ENCODE results near the gene CANX.

CANX gene

DNA sequence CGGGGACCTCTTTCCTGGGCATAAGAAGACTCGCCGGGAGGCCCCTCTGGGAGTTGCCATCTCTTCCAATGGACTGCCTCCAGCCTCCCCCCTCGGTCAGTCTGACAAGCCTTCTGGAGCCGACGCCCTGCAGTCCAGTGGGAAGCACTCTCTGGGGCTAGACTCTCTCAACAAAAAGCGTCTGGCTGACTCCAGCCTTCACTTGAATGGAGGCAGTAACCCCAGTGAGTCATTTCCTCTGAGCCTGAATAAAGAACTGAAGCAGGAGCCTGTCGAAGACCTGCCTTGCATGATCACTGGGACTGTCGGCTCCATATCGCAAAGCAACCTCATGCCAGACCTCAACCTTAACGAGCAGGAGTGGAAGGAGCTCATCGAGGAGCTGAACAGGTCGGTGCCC, 66.6 kb downstream of the CANX start:
- Mint-ChIP-seq H3K4me3 (no peak overlapping the region), H3K36me3 (ENCODE audit: low read depth) (peaks cover 46% of the 10 kb centered on the region), H3K4me1 (peaks cover 47% of the 10 kb centered on the region), H3K9me3 (no peaks in the 10 kb centered on the region), H3K27ac (peak overlapping the region; percentile 21 to 81 (median 63)), H3K27me3 (ENCODE audit: low read depth) (no peaks in the 10 kb centered on the region)
- TF ChIP-seq, protein P1, sequence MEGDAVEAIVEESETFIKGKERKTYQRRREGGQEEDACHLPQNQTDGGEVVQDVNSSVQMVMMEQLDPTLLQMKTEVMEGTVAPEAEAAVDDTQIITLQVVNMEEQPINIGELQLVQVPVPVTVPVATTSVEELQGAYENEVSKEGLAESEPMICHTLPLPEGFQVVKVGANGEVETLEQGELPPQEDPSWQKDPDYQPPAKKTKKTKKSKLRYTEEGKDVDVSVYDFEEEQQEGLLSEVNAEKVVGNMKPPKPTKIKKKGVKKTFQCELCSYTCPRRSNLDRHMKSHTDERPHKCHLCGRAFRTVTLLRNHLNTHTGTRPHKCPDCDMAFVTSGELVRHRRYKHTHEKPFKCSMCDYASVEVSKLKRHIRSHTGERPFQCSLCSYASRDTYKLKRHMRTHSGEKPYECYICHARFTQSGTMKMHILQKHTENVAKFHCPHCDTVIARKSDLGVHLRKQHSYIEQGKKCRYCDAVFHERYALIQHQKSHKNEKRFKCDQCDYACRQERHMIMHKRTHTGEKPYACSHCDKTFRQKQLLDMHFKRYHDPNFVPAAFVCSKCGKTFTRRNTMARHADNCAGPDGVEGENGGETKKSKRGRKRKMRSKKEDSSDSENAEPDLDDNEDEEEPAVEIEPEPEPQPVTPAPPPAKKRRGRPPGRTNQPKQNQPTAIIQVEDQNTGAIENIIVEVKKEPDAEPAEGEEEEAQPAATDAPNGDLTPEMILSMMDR (IDR thresholded peaks at IDR 0.05; ENCODE audit: unreplicated experiment in 3 of 3): no peak

DNA sequence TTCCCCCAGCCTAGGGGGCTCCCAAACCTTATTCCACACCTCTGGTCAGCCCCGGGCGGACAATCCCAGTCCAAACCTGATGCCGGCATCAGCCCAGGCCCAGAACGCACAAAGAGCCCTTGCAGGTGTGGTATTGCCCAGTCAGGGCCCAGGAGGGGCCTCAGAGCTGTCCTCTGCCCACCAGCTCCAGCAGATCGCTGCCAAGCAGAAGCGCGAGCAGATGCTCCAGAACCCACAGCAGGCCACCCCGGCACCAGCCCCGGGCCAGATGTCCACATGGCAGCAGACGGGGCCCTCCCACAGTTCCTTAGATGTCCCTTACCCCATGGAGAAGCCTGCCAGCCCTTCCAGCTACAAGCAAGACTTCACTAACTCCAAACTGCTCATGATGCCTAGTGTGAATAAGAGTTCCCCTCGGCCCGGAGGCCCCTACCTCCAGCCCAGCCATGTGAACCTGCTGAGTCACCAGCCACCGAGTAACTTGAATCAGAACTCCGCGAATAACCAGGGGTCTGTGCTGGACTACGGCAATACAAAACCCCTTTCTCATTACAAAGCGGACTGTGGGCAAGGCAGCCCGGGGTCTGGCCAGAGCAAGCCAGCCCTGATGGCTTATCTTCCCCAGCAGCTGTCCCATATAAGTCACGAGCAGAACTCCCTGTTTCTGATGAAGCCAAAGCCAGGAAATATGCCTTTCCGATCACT, 67.4 kb downstream of the CANX start:
- Mint-ChIP-seq H3K27ac (peak overlapping the region; percentile 65 to 92 (median 84)), H3K27me3 (ENCODE audit: low read depth) (no peaks in the 10 kb centered on the region), H3K36me3 (ENCODE audit: low read depth) (peaks cover 53% of the 10 kb centered on the region), H3K4me1 (peaks cover 43% of the 10 kb centered on the region), H3K4me3 (peak overlapping the region in 1 of 3 experiments; percentile 20), H3K9me3 (no peaks in the 10 kb centered on the region)
- TF ChIP-seq, protein P1 (IDR thresholded peaks at IDR 0.05; ENCODE audit: unreplicated experiment in 3 of 3): no peak

DNA sequence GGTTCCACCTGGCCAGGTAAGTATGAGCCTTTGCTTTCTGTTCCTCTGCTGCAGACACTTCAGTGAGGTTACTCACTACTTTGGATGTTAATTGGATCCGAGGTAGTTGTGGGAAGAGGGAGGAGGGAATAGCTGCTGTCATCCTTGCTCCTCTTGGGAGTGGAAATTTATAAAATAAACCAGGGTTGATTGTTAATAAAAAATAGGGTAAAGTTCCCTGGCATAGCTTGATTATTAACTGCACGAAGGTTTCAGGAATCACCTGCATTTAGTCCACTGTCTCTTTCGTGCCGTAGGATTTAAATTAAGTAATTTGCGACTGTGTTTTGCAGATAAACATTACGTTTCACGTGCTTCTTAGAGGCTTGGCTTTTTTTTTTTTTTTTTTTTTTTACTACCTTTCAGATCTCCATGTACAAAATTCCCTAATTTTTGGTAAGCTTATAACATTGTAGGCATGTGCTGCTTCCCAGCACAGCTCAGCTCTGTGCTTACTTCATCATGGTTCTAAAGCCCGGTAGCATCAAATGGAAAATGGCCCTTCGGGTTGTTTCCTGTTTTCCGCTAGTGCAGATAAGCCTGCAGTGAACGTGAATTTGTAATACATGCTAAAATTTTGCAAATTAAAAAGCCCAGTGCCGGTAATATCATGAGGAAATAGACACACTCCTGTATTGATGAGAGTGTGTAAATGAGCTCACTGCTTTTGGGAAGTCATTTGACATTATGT, 68.1 kb downstream of the CANX start:
- Mint-ChIP-seq H3K9me3 (no peaks in the 10 kb centered on the region), H3K4me3 (peak overlapping the region in 1 of 3 experiments; percentile 20), H3K27ac (peak overlapping the region; percentile 65 to 92 (median 84)), H3K4me1 (peaks cover 39% of the 10 kb centered on the region), H3K36me3 (ENCODE audit: low read depth) (peaks cover 59% of the 10 kb centered on the region), H3K27me3 (ENCODE audit: low read depth) (no peaks in the 10 kb centered on the region)
- TF ChIP-seq, protein P1 (IDR thresholded peaks at IDR 0.05; ENCODE audit: unreplicated experiment in 3 of 3): no peak

DNA sequence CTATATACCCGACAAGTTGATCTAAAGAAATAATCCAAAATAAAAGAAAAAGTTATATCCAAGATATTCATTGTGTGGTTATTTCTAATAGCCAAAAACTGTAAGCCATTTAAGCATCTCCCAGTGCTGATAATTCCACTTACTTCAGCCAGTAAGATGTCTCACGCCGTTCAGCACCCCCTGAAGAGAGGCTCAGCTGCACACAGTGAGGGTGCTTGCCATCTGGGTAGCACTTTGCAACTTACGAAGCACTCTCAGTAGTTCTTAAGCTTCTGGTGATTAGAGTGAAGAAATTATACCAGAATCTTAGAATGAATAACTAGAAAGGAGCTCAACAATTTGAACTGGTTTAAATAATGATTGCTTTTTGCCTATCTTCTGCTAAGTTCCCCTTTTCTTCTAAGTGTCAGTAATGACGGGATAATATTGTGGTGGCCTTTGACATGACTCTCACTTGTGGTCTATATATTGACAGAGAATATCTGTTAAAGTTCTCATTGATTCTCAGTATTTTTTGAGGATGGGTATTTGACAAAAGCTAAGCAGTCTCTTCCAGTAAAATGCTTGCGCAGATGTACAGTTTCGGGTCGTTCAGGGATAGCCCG, 68.8 kb downstream of the CANX start:
- Mint-ChIP-seq H3K27ac (peak overlapping the region; percentile 65 to 92 (median 84)), H3K9me3 (no peaks in the 10 kb centered on the region), H3K4me1 (peaks cover 32% of the 10 kb centered on the region), H3K4me3 (no peak overlapping the region), H3K36me3 (ENCODE audit: low read depth) (peaks cover 65% of the 10 kb centered on the region), H3K27me3 (ENCODE audit: low read depth) (no peaks in the 10 kb centered on the region)
- TF ChIP-seq, protein P1 (IDR thresholded peaks at IDR 0.05; ENCODE audit: unreplicated experiment in 3 of 3): no peak

DNA sequence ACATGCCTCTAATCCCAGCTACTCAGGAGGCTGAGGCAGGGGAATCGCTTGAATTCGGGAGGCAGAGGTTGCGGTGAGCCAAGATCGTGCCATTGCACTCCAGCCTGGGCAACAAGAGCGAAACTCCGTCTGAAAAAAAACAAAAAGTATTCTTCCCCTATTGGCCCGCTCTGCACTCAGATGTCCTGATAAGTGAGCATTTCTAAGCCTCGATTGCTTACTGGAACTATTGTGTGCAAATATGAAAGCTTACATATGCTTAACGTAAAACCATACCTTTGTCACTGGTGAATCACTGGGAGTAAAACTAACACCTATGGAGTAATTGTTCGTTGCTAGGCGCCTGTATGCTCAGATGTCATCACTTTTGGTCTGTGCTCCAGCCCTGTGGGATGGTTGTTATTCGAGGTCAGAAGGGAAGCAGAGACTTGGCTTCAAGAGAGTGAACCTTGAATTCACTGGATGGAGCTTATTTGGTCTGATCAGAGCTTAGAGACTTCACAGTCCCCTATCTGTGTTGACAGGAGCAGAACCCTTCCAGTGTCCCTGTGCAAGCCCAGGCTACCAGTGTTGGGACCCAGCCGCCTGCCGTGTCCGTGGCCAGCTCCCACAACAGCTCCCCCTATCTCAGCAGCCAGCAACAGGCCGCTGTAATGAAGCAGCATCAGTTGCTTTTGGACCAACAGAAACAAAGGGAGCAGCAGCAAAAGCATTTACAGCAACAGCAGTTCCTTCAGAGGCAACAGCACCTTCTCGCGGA, 69.7 kb downstream of the CANX start:
- peaks cover 74% of the 10 kb centered on the region for H3K36me3 Mint-ChIP-seq (ENCODE audit: low read depth)
- H3K9me3 Mint-ChIP-seq: no peaks in the 10 kb centered on the region
- peaks cover 23% of the 10 kb centered on the region for H3K4me1 Mint-ChIP-seq
- H3K4me3 Mint-ChIP-seq: no peak overlapping the region
- TF ChIP-seq, protein P1 (IDR thresholded peaks at IDR 0.05; ENCODE audit: unreplicated experiment in 3 of 3): no peak
- no peaks in the 10 kb centered on the region for H3K27me3 Mint-ChIP-seq (ENCODE audit: low read depth)
- H3K27ac Mint-ChIP-seq: no peak overlapping the region
